ENCODE results near the gene TOP1. TPM values are rescaled to one million over a fixed set of nuclear protein-coding genes. Genes with fewer than 3 reads are reported as not detected.

Gene TOP1
- total and polyA plus RNA-seq, 5 experiments from 2014 or later = 9.1 to 48.3 (median 14.1) TPM

- peaks cover 0 to 2% (median 0%) of the 10 kb centered on the region in 5 donors for H3K27me3 Mint-ChIP-seq
- H3K4me3 Mint-ChIP-seq = peak overlapping the region in 3 of 10 donors; percentile 18 to 22 (median 19)
- ATAC-seq = no peak
- DNase-seq = peak in 1 of 10 donors; percentile 13
- no peaks in the 10 kb centered on the region for H3K9me3 Mint-ChIP-seq
- H3K4me1 Mint-ChIP-seq = peaks cover 38 to 65% (median 51%) of the 10 kb centered on the region in 4 donors
- POLR2A ChIA-PET = interaction anchor here (0.5 to 7.5 kb wide), 3 partner anchors 15 to 187 kb away, joined by 3 to 83 read pairs (median 59); partner anchors contain the start of gene PLCG1
- H3K27ac Mint-ChIP-seq = peak overlapping the region; percentile 80 to 96 (median 90)
- peaks cover 0 to 96% (median 12%) of the 10 kb centered on the region in 3 donors for H3K36me3 Mint-ChIP-seq
Observed at GRCh38 chr20:41171736-41172295, 143.2 kb downstream of the TOP1 start.

- Mint-ChIP-seq H3K27me3 (peaks cover 0 to 2% (median 0%) of the 10 kb centered on the region in 5 donors), H3K4me1 (peaks cover 31 to 58% (median 45%) of the 10 kb centered on the region in 4 donors), H3K9me3 (no peaks in the 10 kb centered on the region), H3K27ac (peak overlapping the region; percentile 80 to 96 (median 90)), H3K4me3 (peak overlapping the region in 3 of 10 donors; percentile 11 to 50 (median 26)), H3K36me3 (peaks cover 0 to 90% (median 6%) of the 10 kb centered on the region in 3 donors)
- ATAC-seq (peak; percentile 49 to 51), DNase-seq (peak in 1 of 10 donors; percentile 18)
- POLR2A ChIA-PET = interaction anchor here (0.5 to 7.5 kb wide), 5 partner anchors 16 to 168 kb away, joined by 3 to 83 read pairs (median 4); partner anchors contain the start of genes LPIN3 and PLCG1
Observed at GRCh38 chr20:41172296-41173140, 143.9 kb downstream of the TOP1 start.

GRCh38 chr20:41173161-41173721 lies 144.6 kb downstream of the TOP1 start:
- ATAC-seq = peak; percentile 90 to 94
- POLR2A ChIA-PET = interaction anchor here (0.8 to 7.5 kb wide), 4 partner anchors 16 to 167 kb away, joined by 3 to 83 read pairs (median 32); partner anchors contain the start of genes LPIN3 and PLCG1
- peaks cover 24 to 57% (median 43%) of the 10 kb centered on the region in 4 donors for H3K4me1 Mint-ChIP-seq

GRCh38 chr20:41173791-41174341 lies 145.2 kb downstream of the TOP1 start:
- Mint-ChIP-seq H3K27ac (peak overlapping the region; percentile 43 to 94 (median 89)), H3K4me3 (no peak overlapping the region), H3K4me1 (peaks cover 24 to 60% (median 41%) of the 10 kb centered on the region in 4 donors), H3K36me3 (peaks cover 0 to 86% (median 6%) of the 10 kb centered on the region in 3 donors), H3K9me3 (no peaks in the 10 kb centered on the region), H3K27me3 (peaks cover 0 to 2% (median 0%) of the 10 kb centered on the region in 5 donors)
- ATAC-seq (no peak), DNase-seq (peak in 1 of 10 donors; percentile 10)
- POLR2A ChIA-PET = interaction anchor here (1.9 to 7.5 kb wide), 3 partner anchors 17 to 35 kb away, joined by 4 to 83 read pairs (median 59); partner anchors contain the start of gene PLCG1

More at GRCh38 chr20:41173161-41173721, 144.6 kb downstream of the TOP1 start:
- Mint-ChIP-seq H3K9me3 (no peaks in the 10 kb centered on the region), H3K27ac (peak overlapping the region; percentile 34 to 94 (median 90)), H3K27me3 (peaks cover 0 to 2% (median 0%) of the 10 kb centered on the region in 5 donors), H3K36me3 (peaks cover 0 to 90% (median 6%) of the 10 kb centered on the region in 3 donors), H3K4me3 (peak overlapping the region in 2 of 10 donors; percentile 11 to 26)
- DNase-seq = peak; percentile 47 to 82 (median 68)

Small RNA genes within 50 kb of the gene (microRNA-seq; reads per million reads assigned to microRNA genes)
- gene MIR6871 (ENCODE audit: borderline microRNAs expressed) = not detected

Other genes with a start within 250 kb of the TOP1 start
- gene PLCG1, start 108.7 kb downstream of the TOP1 start, total RNA-seq = 100 to 1,000 TPM; 384 to 393 TPM
- gene PLCG1, start 108.7 kb downstream of the TOP1 start, polyA plus RNA-seq = 10 to 100 TPM; 37.4 to 92.5 (median 53.2) TPM

All from naive thymus-derived CD8-positive, alpha-beta T cell (primary cell).